Stimulated activated CD4-positive, alpha-beta T cell treated with anti-CD3 and anti-CD28 coated beads, TNF-alpha, amount 100 ng/mL, for 1 hour (primary cell): ENCODE measurements around the gene ZNF490.
"Not testable (repeated sequence)": the region's sequence is repeated elsewhere in the genome, so short reads cannot be mapped to it uniquely, and the experiment has no call there.

Experiments
- DNase-seq, 3 donors: peaks; one replicate each; pipeline ENCODE4 v3.0.0-alpha.2; 2020; ENCODE audit warnings: low read depth in 3 of 3, low spot score in 1 of 3

ZNF490 gene

DNA sequence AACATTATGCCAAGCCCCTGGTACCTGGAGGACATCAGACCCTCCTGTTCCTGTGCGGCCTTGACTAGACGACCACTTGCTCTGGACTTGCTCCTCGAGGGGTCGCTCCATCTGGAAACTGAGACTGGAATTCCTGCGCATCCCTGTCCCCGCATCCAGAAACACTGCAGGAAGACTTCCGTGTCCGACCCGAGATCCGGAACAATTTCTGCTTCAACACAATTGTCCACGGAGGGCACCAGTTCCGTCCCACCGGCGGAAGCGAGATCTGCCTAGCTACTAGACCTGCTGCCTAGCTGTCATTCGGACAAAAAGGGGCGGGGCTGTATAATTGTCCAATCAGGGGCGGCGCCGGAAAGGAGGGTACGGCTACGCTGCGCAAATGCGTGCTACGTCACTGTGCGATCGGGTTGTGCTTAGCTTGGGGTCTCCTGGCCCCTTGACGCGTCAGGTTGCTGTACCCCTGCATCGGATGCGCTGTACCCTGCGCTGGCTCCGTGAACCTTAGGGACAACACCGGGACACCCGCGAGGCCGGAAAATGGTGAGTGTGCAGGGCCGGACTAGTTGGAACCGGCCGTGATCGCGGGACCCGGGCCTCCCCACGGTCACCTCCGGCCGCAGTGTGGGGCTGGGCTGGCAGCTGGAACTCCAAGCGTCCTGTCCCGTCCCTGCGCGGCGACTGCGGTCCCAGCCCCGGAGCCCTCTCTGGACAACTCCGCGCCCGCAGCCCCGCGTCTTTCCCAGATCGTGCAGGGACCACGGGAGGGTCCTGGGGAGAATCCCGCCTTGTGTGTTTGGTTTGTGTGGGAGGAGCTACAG is at the start of gene ZNF490, which contains the start of gene ZNF791:
Gene ZNF490, minus strand, starts transcription at position 274 of the 821 bp plus-strand sequence. Its CDS starts 133 bp downstream, at position 141.
Gene ZNF791, plus strand, starts transcription at position 381 of the 821 bp plus-strand sequence. Its CDS starts 160 bp downstream, at position 541.
- DNase-seq = peak; percentile 85 to 92 (median 90)

DNA sequence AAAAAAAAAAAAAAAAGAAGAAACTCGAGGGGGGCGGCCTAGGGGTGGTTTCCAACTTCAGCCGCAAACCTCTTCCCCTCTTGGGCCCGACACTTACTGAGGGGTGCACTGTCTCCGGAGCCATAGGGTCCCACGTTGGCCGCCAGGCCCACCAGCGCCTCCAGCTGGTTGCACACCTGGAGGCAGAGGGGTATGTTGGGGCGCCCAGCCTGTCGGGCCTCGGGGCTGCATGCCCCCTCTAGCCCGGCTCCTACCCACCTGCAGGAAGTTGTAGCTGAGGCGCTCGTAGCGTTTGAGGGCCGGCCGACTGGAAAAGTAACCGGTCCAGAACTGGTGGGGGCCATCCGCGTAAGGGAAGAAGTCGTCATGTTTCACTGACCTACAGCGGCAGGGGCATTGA is 47.4 kb upstream of the ZNF490 start:
- DNase-seq = no peak

DNA sequence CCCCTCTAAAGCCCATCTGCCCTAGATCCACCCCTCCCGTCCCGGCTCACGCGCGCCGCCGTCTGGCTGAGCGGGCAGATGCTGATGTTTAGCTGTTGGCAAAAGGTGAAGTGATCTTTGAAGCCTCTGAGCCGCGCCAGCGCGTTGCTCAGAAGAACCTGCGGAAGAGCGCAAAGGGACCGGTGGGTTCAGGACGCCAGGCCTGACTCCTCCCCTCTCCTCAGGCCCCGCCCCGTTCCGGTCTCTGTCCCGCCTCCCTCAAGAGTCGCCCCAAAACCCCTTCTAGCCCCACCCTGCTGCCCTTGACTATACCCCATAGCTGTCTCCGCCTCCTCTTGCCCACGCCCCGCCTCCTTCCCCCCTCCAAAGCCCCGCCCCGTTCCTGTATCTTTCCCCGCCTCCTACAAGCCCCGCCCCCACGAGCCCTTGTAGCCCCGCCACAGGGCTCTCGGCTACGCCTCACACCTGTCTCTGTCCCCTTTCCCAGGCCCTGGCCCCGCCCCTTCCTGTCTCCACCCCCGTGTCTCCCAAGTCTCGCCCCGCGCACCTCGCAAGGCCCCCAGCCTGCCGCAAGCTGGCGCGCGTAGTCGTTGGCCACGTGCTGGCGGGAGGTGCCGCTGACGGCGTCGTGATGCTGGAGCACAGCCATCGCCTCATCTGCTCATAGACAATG is 46.4 kb upstream of the ZNF490 start:
- no peak for DNase-seq

DNA sequence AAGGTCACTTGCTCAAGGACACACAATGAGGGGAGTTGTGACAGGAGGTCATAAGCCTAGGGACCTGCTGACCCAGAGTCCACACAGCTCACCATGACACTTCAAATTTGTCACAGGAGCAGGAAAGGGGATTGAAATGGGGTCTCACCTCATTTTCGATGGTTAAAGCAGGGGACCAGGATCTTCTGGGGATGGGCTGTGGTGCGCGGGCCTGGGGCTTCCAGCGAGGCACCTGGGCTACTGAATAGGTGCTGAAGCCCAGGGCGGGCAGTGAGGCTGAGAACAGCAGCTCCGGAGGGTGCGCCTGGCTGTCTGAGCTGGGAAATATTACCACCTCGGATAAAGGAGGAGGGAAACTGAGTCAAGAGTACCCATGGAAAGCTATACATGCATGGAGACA is 44.9 kb upstream of the ZNF490 start:
- no peak for DNase-seq

DNA sequence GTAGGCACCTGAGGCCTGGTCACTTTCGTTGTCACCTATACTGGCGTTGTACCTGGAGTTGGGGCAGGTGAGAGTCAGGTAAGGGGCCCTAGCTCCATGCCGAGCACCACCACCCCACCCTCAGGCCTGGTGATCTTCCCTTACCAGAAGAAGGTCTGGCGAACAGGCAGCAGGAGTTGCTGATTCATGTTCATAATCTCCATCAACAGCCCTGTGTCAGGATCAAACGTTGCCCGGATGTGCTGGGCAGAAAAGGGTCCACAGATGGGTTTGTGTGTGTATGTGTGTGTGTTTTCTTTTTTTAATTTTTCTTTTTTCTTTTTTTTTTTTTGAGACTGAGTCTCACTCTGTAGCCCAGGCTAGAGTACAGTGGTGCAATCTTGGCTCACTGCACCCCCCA is 41.6 kb upstream of the ZNF490 start:
- no peak for DNase-seq

DNA sequence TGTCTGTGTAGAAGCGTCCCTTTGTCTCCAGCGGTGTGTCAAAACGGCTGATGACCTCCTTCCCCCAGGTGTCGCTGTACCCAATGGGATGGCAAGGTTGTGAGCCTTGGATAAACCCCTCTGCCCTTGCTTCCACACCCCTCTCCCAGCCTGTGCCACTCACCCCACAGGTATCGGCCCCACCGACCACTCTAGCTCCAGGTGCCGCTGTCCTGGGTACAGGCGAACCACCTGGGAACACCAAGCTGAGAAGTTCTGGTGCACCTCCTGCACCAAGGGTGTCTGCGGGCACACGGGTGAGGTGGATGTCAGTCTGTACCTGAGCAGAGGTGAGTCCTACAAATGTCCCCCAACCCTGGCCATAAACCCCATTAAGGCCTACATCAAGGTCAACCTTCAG is 39.3 kb upstream of the ZNF490 start:
- DNase-seq = no peak

DNA sequence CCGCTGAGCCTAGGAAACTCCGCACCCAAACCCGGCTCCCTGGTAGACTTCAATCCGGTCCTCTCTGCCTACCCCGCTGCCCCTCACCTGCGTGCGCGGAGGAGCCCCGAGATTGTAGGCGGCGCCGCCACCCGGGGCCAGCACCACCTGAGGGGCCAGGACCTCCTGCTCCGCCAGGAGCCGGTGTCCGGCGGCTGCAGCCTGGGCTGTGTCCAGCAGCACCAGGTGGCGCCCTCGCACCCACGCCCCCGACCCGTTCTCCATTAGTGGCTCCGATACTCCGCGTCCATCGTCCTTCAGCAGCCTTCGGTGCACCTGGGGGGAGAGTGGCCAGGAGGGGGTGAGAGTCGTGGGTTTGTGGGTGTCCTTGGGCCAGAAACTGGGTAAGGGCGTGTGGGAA is 37.5 kb upstream of the ZNF490 start:
- no peak for DNase-seq

DNA sequence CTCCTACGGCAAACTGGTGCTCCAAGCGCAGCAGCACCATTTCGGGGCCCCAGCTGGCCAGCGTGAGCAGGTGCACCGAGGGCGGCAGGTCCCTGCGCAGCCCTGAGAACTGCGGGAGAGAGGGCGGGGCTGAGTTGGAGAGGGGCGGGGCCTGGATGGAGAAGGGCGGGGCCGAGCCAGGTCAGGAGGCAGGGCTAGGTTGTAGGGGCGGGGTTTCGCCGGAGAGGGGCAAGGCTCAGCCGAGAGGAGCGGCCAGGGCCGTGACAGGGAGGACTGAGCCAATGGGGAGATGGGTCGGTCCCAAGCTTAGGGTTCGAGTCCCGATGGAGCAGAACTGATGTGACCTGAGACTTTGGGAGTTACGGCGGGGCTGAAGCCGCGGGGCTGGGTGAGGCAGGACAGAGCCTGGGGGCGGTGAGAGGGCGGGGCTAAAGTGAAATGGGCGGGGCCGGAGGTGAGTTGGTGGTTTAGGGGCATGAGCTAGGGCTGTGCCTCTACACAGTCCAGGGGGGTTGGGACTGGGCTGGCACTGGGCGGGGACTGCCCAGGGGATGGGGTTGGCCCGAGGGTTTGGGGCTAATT is 37.0 kb upstream of the ZNF490 start:
- no peak for DNase-seq

DNA sequence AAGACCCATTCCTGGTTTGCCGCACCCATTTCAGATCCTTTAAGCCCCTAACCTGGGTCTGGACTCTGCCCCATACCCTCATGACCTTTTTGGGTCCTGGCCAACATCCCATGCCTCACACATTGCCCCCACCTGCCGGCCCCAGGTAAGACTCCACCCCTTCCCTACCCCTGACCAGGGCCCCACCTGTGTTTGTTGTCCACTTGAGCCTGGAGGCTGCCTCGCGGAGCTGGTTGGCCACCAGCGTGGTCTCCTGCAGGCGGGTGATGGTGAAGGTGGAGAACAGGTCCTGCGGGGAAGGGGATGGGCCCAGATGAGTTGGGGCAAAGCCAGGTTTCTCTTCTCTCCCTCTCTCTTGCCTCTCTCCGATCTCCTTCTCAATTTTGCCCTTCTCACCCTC is 36.4 kb upstream of the ZNF490 start:
- DNase-seq = no peak

DNA sequence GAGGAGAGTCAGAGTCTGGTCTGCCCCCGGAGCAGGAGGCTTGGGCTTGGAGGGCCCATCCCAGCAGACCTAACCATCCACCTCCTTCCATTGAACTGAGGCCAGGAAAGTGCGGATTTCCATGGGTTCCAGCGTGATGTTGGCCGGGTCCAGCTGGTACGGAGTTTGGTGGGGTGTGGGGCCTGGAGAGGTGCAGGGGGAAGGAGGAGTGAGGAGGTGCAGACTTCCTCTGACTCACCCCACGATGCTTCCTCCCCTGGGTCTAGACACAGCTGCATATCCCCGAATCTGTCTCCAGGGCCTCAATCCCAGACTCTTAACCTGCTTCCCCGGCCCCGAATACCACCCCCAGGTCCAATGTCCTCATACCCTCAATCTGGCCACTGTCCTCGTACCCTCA is 35.9 kb upstream of the ZNF490 start:
- no peak for DNase-seq

DNA sequence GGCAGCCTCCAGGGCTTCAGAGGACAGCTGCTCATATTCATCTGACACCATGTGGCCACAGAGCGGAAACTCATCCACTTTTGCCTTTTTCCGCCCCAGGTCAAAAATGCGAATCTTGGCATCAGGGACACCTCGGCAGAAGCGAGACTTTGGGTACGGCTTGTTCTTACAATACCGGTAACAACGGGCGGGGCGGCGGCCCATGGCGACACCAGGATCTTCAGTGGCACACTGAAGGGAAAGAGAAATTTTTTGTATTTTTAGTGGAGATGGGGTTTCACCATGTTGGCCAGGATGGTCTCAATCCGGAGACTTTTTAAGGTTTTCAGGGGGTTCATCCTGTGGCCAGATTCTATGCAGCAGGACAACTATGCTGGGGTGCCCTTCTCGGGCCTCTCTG is 33.1 kb upstream of the ZNF490 start:
- DNase-seq = not testable (repeated sequence)

DNA sequence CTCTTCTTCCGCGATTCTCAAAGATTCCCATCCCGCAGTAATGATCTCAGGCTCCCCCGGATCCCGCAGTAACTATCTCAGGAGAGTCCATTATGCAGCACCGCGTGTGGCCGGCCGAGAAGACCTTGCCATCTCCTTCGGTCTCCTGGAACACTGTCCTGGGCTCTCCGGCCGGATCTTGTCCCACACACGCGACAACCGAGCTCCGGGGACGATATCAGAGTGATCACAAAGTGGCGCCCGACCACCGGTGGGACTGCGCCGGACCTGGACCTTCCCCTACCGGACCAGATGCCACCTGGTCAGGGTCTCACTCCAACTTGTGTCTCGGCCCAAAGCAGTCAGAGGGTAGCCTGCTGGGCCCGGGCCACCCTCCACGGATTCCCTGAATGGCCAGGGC is 31.9 kb upstream of the ZNF490 start:
- DNase-seq = no peak

DNA sequence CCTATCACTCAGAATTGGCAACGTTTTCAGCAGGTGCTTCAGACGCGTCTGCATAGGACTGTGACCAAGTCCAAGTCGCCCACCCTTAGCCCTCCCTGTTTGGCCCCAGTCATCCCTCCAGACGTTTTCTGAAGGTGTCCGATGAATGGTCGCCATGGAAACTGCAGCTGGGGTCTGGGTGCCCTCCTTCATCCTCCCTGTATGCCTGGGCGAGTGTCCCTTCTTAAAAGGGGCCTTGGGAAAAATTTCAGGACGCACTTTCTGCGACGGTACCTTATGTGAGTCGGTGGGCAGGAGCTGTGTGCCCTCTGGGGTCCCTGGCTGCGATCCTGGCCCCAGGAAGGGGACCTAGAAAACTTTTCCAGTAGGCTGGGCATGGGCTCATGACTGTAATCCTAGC is 30.8 kb upstream of the ZNF490 start:
- no peak for DNase-seq

DNA sequence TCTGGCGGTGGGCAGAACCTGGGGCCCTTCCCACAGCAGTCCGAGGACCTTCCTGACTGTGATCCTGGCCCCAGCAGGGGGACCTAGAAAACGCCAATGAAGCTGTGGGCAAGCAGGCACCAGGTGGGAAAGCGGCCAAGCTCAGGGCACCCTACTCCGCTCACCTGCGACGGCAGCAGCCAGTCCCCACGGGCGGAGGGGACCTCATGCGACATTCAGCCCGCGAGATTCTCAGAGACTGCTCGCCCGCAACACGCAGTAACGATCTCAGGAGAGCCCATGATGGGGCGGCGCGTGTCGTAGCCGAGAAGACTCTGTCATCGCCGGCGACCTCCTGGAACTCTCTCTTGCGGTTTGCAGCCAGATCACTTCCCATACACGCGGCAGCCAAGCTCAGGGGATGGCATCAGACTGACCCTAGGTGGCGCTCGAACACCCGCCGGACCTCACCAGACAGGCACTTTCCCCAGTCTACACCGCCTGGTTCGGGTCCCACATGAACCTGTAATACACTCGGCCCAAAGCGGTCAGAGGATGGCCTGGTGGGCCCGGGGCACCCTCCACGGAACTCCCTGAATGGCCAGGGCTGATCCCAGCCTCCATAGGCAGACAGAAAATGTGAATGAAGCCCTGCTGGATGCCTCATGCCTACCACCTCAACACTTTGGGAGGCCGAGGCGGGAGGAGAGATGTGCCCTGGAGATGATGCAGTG is 29.4 kb upstream of the ZNF490 start:
- DNase-seq = peak; percentile 61 to 78 (median 63)

DNA sequence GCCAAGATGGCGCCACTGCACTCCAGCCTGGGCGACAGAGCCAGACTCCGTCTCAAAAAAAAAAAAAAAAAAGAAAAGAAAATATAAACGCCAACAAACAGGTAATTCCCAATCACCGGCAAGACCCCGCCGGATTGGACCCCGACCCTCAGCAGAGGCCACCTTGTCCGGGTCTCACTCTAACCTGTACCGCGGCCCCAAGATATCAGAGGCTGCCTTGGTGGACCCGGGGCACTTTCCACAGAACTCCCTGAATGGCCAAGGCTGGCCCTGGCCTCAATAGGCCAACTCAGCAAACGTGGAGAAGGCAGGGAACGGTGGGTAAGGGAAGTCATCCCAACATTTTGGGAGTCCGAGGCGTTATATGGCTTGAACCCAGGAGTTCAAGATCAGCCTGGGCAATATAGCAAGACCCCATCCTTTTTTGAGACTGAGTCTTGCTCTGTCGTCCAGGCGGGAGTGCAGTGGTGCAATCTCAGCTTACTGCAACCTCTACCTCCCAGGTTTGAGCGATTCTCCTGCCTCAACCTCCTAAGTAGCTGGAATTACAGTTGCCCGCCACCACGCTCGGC is 28.1 kb upstream of the ZNF490 start:
- DNase-seq = no peak

DNA sequence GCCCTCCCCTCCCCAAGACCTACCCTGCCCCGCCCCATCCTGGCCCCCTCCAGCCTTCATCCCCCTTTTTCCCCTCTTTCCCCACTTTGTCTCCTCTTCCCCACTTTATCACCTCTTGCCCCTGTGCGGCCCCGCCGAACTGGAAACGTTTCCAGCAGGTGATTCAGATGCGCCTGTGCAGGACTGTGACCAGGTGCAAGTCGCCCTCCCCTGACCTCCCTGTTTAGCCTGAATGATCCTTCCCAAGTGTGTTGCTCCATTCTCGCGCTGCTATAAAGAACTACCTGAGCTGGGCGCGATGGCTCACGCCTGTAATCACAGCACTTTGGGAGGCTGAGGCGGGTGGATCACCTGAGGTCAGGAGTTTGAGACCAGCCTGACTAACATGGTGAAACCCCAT is 26.0 kb upstream of the ZNF490 start:
- DNase-seq = no peak

DNA sequence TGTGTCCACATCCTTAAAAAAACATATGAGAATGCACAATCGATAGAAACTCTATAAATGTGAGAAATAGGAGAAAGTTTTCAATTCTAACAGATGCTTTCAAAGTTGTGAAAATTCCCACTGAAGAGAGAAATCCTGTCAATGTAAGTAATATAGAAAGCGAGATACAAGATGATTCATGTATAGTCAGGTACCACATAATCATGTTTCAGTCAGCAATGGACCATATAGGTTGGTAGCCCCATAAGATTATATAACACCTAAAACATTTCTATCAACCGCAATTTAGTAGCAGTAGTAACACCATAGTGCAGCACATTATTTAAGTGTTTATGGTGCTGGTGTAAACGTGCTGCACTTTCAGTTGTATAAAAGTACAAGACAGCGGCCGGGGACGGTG is 18.6 kb upstream of the ZNF490 start:
- DNase-seq = no peak

DNA sequence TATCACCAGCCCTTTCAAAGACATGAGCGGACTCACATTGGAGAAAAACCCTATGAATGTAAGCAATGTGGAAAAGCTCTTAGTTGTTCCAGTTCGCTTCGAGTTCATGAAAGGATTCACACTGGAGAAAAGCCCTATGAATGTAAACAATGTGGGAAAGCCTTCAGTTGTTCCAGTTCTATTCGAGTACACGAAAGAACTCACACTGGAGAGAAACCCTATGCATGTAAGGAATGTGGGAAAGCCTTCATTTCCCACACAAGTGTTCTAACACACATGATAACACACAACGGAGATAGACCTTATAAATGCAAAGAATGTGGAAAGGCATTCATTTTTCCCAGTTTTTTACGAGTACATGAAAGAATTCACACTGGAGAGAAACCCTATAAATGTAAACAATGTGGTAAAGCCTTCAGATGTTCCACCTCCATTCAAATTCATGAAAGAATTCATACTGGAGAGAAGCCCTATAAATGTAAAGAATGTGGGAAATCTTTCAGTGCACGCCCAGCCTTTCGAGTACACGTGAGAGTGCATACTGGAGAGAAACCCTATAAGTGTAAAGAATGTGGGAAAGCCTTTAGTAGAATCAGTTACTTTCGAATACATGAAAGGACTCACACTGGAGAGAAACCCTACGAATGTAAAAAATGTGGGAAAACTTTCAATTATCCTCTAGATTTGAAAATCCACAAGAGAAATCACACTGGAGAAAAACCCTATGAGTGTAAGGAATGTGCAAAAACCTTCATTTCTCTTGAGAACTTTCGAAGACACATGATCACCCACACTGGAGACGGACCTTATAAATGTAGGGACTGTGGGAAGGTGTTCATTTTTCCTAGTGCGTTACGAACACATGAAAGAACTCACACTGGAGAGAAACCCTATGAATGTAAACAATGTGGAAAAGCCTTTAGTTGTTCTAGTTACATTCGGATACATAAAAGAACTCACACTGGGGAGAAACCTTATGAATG is 17.7 kb upstream of the ZNF490 start:
- no peak for DNase-seq

DNA sequence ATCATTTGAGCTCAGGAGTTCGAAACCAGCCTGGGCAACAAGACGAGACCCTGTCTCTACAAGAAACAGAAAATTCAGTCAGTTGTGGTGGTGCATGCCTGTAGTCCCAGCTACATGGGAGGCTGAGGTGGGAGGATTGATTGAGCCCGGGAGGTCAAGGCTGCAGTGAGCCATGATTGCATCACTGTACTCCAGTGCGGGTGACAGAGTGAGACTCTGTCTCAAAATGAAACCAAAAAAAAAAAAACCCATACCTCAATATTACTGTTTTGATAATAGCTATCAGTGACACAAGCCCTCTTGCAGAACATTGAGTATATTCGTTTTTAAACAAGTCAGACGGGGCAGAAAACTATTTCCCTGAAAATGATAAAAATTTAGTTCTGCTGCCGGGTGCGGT is 16.3 kb upstream of the ZNF490 start:
- DNase-seq = no peak
